HG02678 (cell line): ENCODE results near the gene TSPAN33.
A peak's percentile ranks its signal among the peaks of the same experiment; 100 is the strongest.
"Not testable (repeated sequence)": the region's sequence is repeated elsewhere in the genome, so short reads cannot be mapped to it uniquely, and the experiment has no call there.

Source experiments
- ATAC-seq: cut with Tn5 transposase; IDR thresholded peaks from one replicate; pipeline ENCODE4 v1.9.1; 2021; ENCODE audit warnings: mild to moderate bottlenecking, moderate library complexity; ENCODE audit not compliant: unreplicated experiment

Gene TSPAN33

DNA sequence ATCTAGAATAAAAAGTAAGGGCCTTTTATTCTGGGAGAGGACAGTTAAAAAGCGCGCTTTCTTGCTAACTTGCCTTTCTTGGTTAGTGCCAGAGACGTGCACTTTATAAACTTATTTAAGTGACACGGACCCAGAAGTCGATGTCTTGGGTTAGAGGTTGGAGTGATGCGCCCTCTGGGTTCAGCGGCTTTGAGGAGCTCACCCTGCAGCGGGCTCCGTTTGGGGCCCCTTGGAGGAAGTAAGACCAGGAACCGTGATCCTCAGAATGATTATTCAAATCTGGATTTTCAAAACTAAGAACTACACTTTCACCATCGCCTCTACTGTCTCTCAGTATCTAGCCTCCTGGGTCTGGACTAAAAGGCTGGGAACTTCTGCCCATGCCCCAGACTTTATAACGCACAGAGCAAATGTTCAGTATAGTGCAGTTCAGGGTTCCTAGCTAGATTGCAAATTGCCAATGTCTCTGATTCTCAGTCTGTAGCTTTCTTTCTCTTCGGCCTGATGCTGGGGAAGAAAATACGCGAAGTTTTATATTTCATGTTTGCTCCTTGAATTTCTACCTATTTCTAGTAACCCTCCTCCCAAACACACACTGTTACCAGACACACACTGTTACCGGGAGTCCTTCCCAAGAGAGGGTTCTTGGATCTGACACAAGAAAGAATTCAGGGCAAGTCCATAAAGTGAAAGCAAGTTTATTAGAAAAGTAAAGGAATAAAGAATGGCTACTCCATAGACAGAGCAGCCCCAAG lies 25.4 kb downstream of the TSPAN33 start:
- ATAC-seq: peak; percentile 48

DNA sequence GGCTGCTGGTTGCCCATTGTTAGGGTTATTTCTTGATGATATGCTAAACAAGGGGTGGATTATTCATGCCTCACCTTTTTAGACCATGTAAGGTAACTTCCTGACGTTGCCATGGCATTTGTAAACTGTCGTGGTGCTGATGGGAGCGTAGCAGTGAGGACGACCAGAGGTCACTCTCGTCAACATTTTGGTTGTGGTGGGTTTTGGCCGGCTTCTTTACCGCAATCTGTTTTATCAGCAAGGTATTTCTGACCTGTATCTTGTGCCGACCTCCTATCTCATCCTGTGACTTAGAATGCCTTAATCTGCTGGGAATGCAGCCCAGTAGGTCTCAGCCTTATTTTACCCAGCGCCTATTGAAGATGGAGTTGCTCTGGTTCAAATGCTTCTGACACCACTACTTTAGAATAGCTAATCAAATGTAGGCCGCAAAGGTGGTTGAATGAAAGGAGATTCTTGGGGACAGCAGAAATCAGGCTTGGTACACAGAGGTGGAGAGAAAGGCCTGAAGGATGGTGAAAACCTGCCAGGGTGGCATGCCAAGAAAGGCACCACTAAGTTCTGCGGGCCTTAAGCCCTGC lies 26.0 kb downstream of the TSPAN33 start:
- no peak for ATAC-seq

DNA sequence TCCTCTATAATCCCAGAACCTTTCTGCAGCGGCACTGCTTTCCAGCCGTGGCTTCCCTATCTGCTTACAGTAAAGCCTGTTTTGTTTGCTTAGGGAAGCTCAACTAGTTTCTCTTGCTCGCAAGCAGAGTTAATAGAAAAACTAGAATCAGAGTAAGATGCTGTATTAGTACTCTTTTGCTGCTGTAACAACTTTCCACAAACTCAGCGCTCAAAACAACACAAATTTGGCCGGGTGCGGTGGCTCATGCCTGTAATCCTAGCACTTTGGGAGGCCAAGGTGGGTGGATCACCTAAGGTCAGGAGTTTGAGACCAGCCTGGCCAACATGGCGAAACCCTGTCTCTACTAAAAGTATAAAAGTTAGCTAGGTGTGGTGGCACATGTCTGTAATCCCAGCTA lies 29.4 kb downstream of the TSPAN33 start:
- not testable (repeated sequence) for ATAC-seq

DNA sequence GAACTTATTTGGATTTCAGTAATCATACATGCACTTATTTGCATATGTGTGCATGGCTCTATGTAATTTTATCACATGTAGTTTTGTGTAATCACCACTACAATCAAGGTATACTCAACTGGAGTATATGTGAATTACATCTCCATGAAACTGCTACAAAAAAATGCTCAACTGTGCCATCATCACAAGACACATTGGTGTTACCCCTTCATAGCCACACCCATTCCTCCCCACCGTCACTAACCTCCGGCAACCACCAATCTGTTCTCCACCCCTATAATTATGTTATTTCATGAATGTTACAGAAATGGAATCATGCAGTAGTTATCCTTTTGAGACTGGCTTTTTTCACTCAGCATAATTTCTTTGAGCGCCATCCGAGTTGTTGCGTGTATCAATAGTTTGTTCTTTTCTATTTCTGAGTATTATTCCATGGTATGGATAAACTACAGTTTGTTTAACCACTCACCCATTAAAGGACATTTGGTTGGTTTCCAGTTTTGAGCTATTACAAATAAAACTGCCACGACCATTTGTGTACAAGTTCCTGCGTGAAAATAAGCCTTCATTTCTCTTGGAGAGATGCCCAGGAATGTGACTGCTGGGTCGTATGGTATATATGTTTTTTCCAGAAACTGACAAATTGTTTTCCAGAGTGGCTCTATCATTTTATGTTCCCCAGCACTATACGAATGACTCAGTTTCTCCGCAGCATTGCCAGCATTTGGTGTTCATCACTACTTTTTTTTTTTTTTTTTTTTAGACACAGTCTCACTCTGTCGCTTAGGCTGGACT lies 32.6 kb downstream of the TSPAN33 start:
- ATAC-seq: no peak

DNA sequence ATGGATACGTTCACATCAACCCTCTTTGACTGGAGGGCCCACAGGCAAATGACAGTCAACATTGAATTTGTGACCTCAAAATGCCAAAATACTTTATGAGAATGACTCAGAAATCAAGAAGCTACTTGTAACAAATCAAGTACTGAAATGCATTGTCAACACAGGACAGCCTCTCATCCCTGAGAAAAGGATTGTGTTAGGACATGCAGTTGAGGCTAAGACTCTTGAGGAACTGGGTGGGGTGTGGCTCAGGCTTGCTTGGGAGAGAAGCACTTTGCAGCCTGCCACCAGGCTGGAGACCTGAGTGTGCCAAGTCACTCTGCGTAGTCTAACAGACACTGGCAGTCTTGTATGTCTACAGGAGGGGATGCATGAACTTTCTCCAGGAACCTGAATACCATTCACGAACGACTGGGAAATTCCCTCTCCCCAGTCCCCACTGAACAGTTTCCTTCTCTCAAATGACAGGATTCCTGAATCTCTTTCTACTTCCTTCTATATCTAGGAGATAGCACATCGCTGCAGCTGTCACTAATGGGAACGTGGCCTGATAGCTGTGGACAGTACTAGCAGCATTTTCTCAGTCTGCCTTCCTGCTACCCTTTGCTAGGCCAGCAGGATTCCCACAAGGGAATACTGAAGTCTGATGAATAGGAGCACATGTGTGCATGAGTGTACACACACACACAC lies 40.6 kb downstream of the TSPAN33 start:
- ATAC-seq: no peak

DNA sequence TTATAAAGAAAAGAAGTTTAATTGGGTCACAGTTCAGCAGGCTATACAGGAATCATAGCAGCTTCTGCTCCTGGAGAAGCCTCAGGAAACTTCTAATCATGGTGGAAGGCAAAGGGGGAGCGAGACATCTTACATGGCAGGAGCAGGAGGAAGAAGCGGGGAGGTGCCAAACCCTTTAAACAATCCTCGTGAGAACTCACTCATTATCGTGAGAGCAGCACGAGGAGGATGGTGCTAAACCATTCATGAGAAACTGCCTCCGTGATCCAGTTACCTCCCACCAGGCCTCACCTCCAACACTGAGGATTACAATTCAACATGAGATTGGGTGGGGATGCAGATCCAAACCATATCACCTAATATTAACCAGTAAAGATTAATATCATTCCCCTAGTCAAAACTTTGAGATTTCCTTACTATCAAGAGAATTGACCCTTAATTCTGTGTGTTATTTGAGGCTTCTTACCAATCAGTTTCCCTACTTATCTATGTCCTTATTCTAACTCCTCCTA lies 42.3 kb downstream of the TSPAN33 start:
- ATAC-seq: no peak

DNA sequence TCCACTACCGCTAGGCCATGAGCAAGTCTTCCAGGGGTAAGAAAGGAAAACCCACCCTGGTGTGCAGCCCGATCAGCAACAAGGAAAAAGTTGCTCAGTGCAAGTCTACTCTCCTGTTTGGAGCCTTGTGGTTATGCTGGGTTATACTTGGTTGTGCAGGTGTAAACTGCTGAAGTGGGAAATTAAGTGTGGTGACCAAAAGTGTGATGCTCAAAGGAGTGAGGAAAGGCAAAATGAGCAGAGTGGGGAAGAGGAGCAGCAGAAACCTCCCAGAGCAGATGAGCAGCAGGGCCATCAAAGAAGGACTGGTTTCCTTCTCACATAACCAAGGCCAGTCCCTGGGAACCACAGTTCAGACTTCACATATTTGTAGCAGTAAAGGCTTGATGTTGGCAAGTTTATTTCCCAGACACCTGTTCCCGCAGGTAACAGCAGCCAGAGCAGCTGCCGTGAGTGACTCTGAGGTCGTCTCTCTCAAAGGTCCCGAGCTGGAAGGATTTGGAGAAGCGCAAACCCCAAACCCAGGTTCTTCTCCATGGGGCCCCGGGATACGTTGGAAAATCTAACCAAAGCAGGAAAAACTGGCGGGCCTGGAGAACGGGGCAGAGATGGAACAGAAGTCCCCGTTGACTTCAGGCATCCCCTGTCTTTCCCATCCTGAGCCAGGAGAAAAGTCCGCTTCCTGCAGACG lies 43.3 kb downstream of the TSPAN33 start:
- no peak for ATAC-seq

DNA sequence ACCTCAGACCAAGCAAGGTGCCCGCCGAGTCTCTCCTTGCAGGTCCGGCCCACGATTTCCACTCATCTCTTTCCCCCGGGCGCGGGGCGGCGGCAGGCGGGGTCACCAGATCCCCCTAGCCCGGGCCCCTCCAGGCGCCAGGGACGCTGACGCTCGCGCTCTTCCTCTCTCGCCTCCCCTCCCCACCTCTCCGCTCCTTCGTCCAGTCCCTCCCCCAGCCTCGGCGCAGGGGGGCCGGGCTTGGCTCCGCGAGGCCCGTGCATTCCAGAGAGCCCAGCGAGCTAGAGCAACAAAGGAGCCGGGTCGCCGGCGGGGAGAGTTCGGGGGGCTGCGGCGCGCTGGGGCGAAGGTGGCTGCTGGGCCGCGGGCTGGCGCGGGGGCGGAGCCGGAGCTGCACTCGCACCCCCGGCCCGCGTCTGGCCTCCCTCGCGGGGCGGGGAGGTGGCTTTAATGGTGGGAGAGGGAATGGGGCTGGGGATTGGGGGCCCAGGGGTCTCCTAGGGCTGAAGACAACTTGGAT lies 43.9 kb downstream of the TSPAN33 start, which contains the start of gene SMO:
TSS of gene SMO (plus strand) at position 262 of the 520 bp plus-strand sequence. CDS start 519 bp downstream, outside the sequence.
- no peak for ATAC-seq

DNA sequence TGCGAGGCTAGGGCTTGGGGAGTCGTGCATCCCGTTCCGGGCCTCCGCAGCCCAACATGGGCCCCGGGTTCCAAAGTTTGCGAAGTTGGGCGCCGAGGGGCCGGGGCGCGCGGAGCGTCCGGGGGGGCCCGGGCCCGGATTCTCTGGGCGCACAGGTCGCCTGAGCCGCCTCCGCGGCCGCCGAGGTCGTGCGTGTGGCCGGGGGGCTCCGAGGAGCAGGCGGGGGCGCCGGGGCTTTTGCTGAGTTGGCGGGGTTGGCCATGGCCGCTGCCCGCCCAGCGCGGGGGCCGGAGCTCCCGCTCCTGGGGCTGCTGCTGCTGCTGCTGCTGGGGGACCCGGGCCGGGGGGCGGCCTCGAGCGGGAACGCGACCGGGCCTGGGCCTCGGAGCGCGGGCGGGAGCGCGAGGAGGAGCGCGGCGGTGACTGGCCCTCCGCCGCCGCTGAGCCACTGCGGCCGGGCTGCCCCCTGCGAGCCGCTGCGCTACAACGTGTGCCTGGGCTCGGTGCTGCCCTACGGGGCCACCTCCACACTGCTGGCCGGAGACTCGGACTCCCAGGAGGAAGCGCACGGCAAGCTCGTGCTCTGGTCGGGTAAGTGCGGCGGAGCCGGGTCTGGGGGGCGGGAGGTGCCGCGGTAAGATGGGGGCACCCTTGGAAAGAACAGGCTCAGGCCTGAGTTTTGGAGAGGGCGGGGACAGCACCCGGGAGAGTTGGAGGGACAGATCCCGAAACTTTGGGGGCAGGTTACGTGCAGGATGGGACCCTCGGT lies 44.6 kb downstream of the TSPAN33 start:
- ATAC-seq: no peak

DNA sequence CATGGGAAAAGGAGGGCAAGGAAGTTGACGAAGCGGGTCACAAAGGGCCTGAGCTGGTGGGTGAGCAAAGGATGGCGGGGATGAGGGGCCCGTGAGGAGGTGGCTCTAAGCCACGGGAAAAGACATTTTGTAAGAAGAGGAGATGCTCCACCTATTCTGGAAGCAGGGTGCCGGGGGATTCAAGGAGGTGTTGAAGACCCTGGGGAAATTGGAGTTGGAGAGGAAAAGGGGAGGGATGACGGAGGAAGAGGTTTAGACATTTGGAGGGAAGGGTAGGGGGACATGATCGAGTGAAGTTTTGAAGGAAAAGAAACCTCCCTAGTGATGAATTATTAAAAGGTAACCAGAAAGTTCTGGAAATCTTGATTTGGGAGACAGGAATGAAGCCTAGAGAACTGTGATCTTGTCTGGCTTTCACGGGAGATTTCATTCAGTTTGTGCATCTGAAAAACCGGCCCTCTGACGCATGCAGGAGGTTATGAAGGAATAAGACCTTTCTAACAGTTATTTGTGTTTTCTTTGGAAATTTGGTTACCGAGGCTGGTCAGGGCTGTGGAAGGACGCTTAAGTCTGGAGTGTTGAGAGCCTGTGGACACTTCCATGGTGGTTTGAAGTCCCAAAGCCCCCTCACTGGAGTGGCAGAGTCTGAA lies 45.3 kb downstream of the TSPAN33 start:
- ATAC-seq: no peak

DNA sequence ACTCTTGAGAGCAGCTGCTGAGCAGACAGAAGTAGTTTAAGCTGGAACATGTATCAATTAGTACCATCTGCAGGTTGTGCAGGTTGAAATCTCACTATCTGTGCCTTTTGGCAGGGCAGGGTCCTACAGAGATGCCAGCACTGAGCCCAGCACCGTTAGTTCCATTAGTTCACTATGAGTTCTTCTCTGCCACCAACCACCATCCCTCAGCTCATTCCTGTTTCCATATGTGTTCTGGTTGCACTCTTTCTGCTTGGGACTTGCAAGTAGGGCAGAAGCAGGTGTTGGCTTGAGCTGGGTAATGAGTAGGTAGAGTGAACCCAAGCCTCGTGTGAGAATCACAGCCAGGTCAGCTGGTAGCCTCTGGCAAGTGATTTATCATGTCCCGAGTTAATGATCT lies 46.8 kb downstream of the TSPAN33 start:
- no peak for ATAC-seq

DNA sequence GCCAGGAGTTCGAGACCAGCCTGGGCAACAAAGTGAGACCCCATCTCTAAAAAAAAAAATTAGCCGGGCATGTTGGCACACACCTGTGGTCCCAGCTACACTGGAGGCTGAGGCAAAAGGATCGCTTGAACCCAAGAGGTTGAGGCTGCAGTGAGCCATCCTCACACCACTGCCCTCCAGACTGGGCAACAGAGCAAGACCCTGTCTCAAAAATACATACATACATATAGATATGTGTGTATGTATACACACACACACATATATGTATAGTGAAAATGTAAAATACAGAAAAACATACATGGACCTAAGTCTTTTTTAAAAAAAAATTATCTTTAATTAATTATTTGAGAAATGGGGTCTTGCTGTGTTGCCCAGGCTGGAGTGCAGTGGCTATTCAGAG lies 49.4 kb downstream of the TSPAN33 start:
- no peak for ATAC-seq

DNA sequence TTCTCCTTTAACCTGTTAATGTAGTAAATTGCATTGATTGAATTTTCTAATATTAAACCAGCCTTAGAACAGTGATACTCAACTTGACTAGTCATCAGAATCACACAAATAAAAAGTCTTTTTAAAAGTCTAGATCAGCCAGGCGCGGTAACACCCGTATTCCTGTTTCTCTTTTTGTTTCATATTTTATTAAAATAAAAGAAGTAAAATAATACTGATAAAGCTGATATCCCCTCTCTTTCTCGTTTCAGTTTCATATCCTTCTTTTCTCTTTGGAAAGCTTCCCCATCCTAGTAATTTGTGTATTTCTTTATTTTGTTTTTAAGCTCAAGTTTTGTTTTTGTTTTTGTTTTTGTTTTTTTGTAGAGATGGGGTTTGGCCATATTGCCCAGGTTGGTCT lies 53.3 kb downstream of the TSPAN33 start:
- no peak for ATAC-seq

DNA sequence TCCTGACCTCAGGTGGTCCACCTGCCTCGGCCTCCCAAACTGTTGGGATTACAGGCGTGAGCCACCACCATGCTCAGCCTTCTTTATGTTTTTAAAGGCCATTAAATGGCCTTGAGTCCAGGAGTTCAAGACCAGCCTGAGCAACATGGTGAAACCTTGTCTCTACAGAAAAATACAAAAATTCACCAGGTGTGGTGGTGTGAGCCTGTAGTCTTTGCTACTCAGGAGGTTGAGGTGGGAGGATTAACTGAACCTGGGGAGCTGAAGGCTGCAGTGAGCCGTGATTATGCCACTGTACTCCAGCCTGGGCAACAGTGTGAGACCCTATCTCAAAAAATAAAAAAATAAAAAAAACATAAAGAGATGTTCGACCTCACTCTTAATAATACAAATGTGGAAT lies 54.9 kb downstream of the TSPAN33 start:
- ATAC-seq: no peak

DNA sequence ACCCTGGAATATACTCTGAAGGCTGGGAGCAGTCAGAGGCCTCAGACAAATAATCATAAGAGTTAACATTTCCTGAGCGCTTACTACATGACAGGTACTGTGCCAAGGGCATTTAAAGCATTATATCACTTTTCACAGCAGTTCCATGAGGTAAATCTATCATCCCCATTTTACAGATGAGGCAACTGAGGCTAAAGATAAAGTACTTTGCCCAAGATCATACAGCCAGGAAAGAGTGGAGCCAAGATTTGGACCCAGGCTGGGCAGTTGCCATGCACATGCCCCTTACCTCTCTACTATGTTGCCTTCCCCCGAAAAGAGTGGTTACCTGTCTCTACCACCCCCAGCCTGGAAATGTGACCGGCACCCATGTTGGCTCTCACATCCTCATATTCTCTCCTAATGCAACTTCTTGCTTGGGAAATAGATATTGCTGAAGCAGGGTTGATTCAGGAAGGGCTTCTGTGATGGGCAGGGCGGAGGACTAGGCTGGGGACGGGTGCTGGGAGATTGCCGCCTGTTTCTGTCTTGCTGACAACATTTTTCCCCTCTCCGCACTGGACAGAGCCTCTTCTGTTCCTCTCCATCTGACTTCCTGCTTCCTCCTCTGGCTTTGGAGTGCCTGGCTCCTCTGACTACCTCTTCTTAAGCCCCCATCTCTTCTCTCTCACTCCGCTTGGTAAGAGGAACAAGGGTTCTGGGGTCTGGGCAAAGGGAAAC lies 57.7 kb downstream of the TSPAN33 start:
- no peak for ATAC-seq

DNA sequence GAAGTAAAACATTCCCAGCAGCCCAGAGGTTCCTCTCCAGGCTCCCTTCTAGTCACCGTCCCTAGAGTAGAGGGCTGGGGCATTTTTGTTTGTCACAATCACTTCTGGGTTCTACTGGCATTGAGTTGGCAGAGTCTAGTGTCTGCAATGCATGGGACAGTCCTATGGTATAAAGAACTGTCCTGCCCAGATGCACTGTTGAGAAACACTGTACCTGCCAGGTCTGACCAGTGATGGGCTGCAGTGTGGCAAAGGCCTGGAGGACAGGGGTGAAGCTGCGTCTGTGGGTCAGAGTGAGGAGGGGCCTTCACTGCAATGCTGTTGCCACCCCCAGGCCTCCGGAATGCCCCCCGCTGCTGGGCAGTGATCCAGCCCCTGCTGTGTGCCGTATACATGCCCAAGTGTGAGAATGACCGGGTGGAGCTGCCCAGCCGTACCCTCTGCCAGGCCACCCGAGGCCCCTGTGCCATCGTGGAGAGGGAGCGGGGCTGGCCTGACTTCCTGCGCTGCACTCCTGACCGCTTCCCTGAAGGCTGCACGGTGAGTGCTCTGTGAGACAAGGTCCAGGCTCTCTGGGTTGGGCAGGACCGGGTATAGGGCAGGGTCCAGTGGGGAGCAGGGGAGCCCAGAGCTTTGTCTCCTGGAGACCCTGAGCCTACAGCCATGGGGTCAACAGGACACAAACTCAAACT lies 58.7 kb downstream of the TSPAN33 start:
- no peak for ATAC-seq

DNA sequence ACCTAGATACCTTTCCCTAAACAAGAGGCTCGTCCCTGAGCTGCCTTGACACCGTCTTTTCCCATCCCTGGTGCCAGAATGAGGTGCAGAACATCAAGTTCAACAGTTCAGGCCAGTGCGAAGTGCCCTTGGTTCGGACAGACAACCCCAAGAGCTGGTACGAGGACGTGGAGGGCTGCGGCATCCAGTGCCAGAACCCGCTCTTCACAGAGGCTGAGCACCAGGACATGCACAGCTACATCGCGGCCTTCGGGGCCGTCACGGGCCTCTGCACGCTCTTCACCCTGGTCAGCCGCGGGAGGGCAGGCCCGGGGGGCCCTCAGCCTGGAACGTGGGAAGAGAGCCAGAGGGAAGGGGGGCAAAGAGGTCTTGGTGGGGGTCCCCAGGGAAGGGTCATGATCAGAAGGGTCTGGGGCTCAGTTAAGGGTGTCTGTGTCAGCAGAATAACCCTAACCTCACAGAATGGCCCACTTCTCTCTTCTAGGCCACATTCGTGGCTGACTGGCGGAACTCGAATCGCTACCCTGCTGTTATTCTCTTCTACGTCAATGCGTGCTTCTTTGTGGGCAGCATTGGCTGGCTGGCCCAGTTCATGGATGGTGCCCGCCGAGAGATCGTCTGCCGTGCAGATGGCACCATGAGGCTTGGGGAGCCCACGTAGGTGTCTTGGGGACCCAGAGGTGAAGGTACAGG lies 60.8 kb downstream of the TSPAN33 start:
- no peak for ATAC-seq
